ENCODE results near the gene AP2A2. TPM values are rescaled to one million over a fixed set of nuclear protein-coding genes. Genes with fewer than 3 reads are reported as not detected.

The AP2A2 gene
- total RNA-seq, 1 experiment from 2014 or later: 47.1 TPM

- POLR2A ChIA-PET: interaction anchor here (0.5 to 0.7 kb wide), 2 partner anchors 9 to 198 kb away, joined by 3 to 5 read pairs; no protein-coding TSS in a partner anchor
- TF ChIP-seq NFYB (CRISPR knock-in tag; conservative IDR thresholded peaks at IDR 0.05; ENCODE audit: low read depth): no peak
- no peak for TF ChIP-seq CREM (CRISPR knock-in tag; IDR thresholded peaks at IDR 0.05)
- no peak for TF ChIP-seq JAZF1 (CRISPR knock-in tag; IDR thresholded peaks at IDR 0.05)
- no peak for TF ChIP-seq ZNF425 (CRISPR knock-in tag; conservative IDR thresholded peaks at IDR 0.05)
- 0 out of 2 replicates have a peak, but pooled peaks have one; percentile 18 for TF ChIP-seq CTCF (IDR thresholded peaks at IDR 0.05)
- no peak for TF ChIP-seq NFATC4 (CRISPR knock-in tag; IDR thresholded peaks at IDR 0.05)
- TF ChIP-seq MLX (CRISPR knock-in tag; IDR thresholded peaks at IDR 0.05): no peak
- no peak for TF ChIP-seq ZNF396 (CRISPR knock-in tag; IDR thresholded peaks at IDR 0.05; ENCODE audit: borderline replicate concordance)
- TF ChIP-seq MXD4 (CRISPR knock-in tag; IDR thresholded peaks at IDR 0.05; ENCODE audit: borderline replicate concordance): no peak
- no peak for TF ChIP-seq ZNF219 (CRISPR knock-in tag; IDR thresholded peaks at IDR 0.05; ENCODE audit: borderline replicate concordance)
- no peak for TF ChIP-seq ZNF281 (CRISPR knock-in tag; IDR thresholded peaks at IDR 0.05)
- no peak for TF ChIP-seq ZMAT4 (CRISPR knock-in tag; IDR thresholded peaks at IDR 0.05)
- 0 out of 2 replicates have a peak, but pooled peaks have one; percentile 29 for TF ChIP-seq RELA (CRISPR knock-in tag; IDR thresholded peaks at IDR 0.05; ENCODE audit: borderline replicate concordance)
- DNase-seq (ENCODE audit: low spot score): peak; percentile 50
- H3K27ac Mint-ChIP-seq: peak overlapping the region; percentile 49; the same call in 1 of the 2 replicates
- ATAC-seq: peak; percentile 53
- no peaks in the 10 kb centered on the region for H3K4me1 Mint-ChIP-seq
- H3K9me3 Mint-ChIP-seq: no peaks in the 10 kb centered on the region
- H3K27me3 Mint-ChIP-seq (ENCODE audit: low read depth): no peaks in the 10 kb centered on the region
- peaks cover 3% of the 10 kb centered on the region; the same call in 1 of the 2 replicates for H3K36me3 Mint-ChIP-seq
- CTCF ChIA-PET: interaction anchor here (0.5 to 2.0 kb wide), 11 partner anchors 26 to 446 kb away, joined by 3 to 10 read pairs (median 4); no protein-coding TSS in a partner anchor
- no peak overlapping the region for H3K4me3 Mint-ChIP-seq
Observed at GRCh38 chr11:894575-895201, 31.0 kb upstream of the AP2A2 start.

- Mint-ChIP-seq H3K4me1 (no peaks in the 10 kb centered on the region), H3K9me3 (no peaks in the 10 kb centered on the region), H3K36me3 (peaks cover 6% of the 10 kb centered on the region), H3K27me3 (ENCODE audit: low read depth) (no peaks in the 10 kb centered on the region), H3K27ac (no peak overlapping the region), H3K4me3 (no peak overlapping the region)
- POLR2A ChIA-PET: no interaction called here
- DNase-seq (ENCODE audit: low spot score): no peak
- ATAC-seq: no peak
- CTCF ChIA-PET: interaction anchor here (0.5 to 2.0 kb wide), 12 partner anchors 25 to 446 kb away, joined by 3 to 10 read pairs (median 3); no protein-coding TSS in a partner anchor
- no peak for TF ChIP-seq RELA (CRISPR knock-in tag; IDR thresholded peaks at IDR 0.05; ENCODE audit: borderline replicate concordance)
- no peak for TF ChIP-seq ESRRA (CRISPR knock-in tag; IDR thresholded peaks at IDR 0.05; ENCODE audit: borderline replicate concordance)
- TF ChIP-seq ZNF317 (CRISPR knock-in tag; IDR thresholded peaks at IDR 0.05; ENCODE audit: borderline replicate concordance, low read depth): no peak
- no peak for TF ChIP-seq SMAD3 (CRISPR knock-in tag; IDR thresholded peaks at IDR 0.05; ENCODE audit: borderline replicate concordance)
- no peak for TF ChIP-seq MAX (CRISPR knock-in tag; IDR thresholded peaks at IDR 0.05)
- TF ChIP-seq ETV6 (CRISPR knock-in tag; IDR thresholded peaks at IDR 0.05): no peak
- no peak for TF ChIP-seq FOXP4 (CRISPR knock-in tag; IDR thresholded peaks at IDR 0.05)
- TF ChIP-seq NFATC4 (CRISPR knock-in tag; IDR thresholded peaks at IDR 0.05): no peak
Observed at GRCh38 chr11:895331-896110, 30.1 kb upstream of the AP2A2 start.

Measured in WTC11 (cell line).